ENCODE measurements around the gene STXBP6.

STXBP6 gene

DNA sequence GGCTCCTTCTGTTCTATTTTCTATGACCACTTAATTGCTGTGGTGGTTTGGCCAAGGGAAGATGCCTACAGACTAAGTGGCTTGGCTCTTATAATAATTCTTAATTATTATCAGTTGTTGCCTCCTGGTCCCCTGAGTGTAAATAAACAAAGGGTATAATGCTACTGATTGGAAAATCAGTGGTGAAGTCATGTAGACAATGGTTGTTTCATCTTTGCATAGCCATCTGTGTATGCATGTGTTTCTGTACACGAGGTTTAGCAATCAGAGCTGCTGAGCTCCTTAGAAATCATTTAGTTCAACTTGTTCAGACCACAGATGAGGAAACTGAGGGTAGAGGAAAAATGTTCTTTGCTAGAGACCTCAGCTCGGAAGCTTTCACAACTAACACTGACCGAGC is 152.2 kb downstream of the STXBP6 start:
- no peak for FAIRE-seq

DNA sequence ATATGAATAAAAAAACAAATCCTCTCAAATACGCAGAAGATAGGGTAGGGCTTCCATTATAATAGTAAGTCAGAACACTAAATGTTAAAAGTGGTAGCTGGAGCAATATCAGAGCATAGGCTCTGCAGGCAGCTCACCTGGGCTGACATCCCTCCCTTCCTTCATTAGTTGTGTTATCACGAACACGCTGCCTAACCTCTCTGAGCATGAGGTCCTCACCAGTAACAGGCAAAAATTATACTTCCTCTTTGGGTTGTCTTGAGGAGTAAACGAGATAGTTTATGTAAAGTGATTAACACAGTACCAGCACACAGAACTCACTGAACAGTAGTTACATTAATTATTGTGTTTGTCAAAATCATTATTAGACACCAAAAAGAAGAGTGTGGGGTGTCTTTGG is 154.3 kb downstream of the STXBP6 start:
- no peak for FAIRE-seq
- TF ChIP-seq, protein P1, sequence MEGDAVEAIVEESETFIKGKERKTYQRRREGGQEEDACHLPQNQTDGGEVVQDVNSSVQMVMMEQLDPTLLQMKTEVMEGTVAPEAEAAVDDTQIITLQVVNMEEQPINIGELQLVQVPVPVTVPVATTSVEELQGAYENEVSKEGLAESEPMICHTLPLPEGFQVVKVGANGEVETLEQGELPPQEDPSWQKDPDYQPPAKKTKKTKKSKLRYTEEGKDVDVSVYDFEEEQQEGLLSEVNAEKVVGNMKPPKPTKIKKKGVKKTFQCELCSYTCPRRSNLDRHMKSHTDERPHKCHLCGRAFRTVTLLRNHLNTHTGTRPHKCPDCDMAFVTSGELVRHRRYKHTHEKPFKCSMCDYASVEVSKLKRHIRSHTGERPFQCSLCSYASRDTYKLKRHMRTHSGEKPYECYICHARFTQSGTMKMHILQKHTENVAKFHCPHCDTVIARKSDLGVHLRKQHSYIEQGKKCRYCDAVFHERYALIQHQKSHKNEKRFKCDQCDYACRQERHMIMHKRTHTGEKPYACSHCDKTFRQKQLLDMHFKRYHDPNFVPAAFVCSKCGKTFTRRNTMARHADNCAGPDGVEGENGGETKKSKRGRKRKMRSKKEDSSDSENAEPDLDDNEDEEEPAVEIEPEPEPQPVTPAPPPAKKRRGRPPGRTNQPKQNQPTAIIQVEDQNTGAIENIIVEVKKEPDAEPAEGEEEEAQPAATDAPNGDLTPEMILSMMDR (IDR thresholded peaks at IDR 0.05; ENCODE audit: insufficient read depth, missing control alignments): no peak
- no peak for DNase-seq (ENCODE audit: insufficient read length, low spot score)

More for the DNA sequence above, 152.2 kb downstream of the STXBP6 start:
- TF ChIP-seq, protein P1 (IDR thresholded peaks at IDR 0.05; ENCODE audit: insufficient read depth, missing control alignments): no peak
- no peak for DNase-seq (ENCODE audit: insufficient read length, low spot score)

DNA sequence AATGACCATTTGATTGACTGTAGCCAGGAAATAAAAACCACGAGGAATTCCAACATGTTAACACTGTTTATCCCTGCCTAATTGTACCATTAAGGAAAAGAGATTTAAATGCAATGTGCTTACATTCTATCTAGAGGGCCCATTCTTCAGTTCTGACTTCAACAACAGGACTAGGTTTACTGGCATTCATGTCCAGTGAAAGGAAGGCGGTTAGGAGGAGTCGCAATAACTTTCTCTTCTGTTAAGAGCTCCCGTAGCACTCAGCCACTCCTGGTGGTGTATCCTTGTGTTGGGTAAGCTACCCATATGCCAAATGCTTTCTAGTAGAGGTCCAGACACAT is 154.7 kb downstream of the STXBP6 start:
- TF ChIP-seq, protein P1 (IDR thresholded peaks at IDR 0.05; ENCODE audit: insufficient read depth, missing control alignments): no peak
- DNase-seq (ENCODE audit: insufficient read length, low spot score) (no peak), FAIRE-seq (no peak)

DNA sequence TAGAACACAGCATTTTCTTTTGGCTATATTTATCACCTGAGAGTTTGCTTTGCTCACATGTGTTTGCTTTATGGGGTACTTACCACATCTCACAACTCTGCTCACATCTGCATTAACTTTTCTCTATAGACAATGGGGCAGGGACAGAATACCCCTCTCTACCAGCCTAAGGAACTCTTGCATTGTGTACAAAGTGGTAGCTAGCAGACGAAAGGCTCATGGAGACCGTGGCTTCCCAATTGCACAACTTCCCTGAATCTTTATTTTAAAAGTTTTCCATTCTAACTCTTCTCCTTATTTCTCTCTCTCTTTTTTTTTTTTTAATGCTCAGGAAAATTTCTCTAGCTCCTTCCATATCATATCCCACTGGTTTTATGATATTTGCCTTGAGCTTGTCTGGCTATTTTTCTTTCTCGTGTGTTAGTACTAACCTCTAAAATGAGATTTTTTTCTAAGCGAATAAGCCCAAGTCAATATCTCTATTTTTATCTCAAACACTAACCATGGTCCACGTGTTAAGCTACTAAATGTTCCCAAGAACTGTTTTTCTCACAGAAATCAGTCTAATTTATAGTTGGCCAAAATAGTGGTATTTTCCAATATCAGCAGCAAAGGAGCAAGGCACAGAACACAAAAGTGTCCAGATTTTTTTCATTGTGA is 155.2 kb downstream of the STXBP6 start:
- TF ChIP-seq, protein P1 (IDR thresholded peaks at IDR 0.05; ENCODE audit: insufficient read depth, missing control alignments): no peak
- no peak for DNase-seq (ENCODE audit: insufficient read length, low spot score)
- no peak for FAIRE-seq

DNA sequence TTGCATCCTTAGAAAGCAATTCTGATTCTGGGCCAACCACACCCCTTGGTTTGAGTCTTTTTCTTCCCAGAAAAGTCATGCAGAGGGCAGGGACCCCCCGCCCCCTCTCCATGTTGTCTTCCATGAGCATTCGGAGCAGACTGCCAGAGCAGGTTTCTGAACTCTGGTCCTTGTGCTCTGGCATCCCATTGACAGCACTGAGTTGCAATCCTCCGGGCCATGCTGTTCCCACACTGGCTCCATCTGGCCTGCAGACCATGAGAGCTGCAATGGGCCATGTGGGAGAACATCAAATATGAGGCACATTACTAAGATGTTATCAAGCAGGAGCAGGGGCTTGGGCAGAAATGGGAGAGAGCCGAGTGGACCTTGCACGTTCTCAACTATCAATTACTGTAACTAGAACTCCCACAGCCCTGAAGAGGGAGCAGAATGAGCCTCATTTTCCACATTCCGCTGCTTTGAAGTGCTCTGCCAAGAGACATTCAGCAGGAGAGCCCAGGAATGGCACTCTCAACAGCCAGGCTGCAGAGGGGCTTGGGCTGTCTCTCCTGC is 157.4 kb downstream of the STXBP6 start:
- DNase-seq (ENCODE audit: insufficient read length, low spot score) (no peak), FAIRE-seq (no peak)
- TF ChIP-seq, protein P1 (IDR thresholded peaks at IDR 0.05; ENCODE audit: insufficient read depth, missing control alignments): no peak

DNA sequence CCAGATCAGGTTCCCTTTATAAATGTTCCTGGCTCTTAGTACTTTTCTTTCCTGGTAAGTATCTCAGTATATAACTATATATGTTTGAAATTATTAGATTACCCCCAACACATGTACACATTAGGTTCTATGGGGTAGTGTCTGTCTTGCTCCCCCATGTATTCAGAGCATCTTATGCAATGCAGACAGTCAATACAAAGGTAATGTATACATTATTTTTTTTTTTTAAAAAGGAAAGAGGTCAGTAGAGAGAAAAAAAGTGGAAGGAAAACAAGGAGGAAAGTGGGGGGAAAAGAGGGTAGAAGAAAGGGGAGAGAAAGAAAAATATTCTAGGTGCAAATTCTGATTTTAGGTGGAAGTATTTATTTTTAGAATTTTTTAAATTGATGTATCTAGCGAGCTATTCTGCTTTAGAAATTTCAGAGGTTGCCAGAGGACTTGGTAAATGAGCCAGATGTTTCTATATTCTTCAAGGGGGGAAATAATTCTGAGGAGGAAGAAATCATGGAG is 157.9 kb downstream of the STXBP6 start:
- FAIRE-seq (no peak), DNase-seq (ENCODE audit: insufficient read length, low spot score) (no peak)
- TF ChIP-seq, protein P1 (IDR thresholded peaks at IDR 0.05; ENCODE audit: insufficient read depth, missing control alignments): no peak

DNA sequence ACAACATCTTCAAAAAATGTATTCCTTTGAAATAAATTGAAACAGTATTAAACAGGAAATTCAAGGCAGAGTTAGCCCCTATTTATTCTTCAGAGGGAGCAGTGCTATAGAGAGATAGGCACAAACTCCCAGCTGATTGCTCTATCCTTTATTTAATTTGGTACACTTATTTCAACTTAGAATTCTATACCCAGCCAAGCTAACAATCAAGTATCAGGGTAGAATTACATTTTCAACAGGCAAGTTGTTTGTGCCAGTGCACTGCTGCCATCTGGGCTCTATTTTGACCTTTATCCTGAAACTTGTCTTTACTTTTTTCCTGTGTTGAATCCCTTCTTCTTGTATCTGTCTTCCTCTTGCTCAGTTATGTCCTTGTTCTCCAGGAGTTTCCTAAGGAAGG is 159.2 kb downstream of the STXBP6 start:
- DNase-seq (ENCODE audit: insufficient read length, low spot score): no peak
- TF ChIP-seq, protein P1 (IDR thresholded peaks at IDR 0.05; ENCODE audit: insufficient read depth, missing control alignments): no peak
- no peak for FAIRE-seq

Data from D721Med (cell line).